Stimulated activated CD4-positive, alpha-beta T cell treated with anti-CD3 and anti-CD28 coated beads, TNF-alpha, amount 100 ng/mL, for 24 hours (primary cell): ENCODE results near the gene KCNAB2.
"Not testable (repeated sequence)": the region's sequence is repeated elsewhere in the genome, so short reads cannot be mapped to it uniquely, and the experiment has no call there.

Source experiments
- DNase-seq, 3 experiments: peaks; one replicate each; pipeline ENCODE4 v3.0.0-alpha.2; 2020; ENCODE audit warnings: low read depth in 3 of 3

Gene KCNAB2

GRCh38 chr1:6054596-6054995, 8.9 kb downstream of the KCNAB2 start:
- no peak for DNase-seq

- no peak for DNase-seq
These were observed 10.9 kb downstream of the KCNAB2 start for GRCh38 chr1:6056572-6056948.

GRCh38 chr1:6057170-6057845, 11.6 kb downstream of the KCNAB2 start:
- no peak for DNase-seq

- no peak for DNase-seq
These were observed 14.2 kb downstream of the KCNAB2 start for GRCh38 chr1:6059866-6060265.

- no peak for DNase-seq
These were observed 17.0 kb downstream of the KCNAB2 start for GRCh38 chr1:6062670-6063069.

- DNase-seq = not testable (repeated sequence)
These were observed 17.9 kb downstream of the KCNAB2 start for GRCh38 chr1:6063532-6064053.

GRCh38 chr1:6065093-6065858, 19.6 kb downstream of the KCNAB2 start:
- no peak for DNase-seq

GRCh38 chr1:6066680-6067079, 21.0 kb downstream of the KCNAB2 start:
- DNase-seq = no peak

GRCh38 chr1:6068073-6068472, 22.4 kb downstream of the KCNAB2 start:
- no peak for DNase-seq

GRCh38 chr1:6068932-6069331, 23.2 kb downstream of the KCNAB2 start:
- no peak for DNase-seq

GRCh38 chr1:6069573-6069972, 23.9 kb downstream of the KCNAB2 start:
- no peak for DNase-seq

GRCh38 chr1:6070450-6070974, 24.8 kb downstream of the KCNAB2 start:
- DNase-seq = no peak

GRCh38 chr1:6071219-6071618, 25.5 kb downstream of the KCNAB2 start:
- DNase-seq = no peak

- DNase-seq = no peak
These were observed 27.2 kb downstream of the KCNAB2 start for GRCh38 chr1:6072774-6073479.

- no peak for DNase-seq
These were observed 27.9 kb downstream of the KCNAB2 start for GRCh38 chr1:6073480-6074053.

GRCh38 chr1:6074192-6074901, 28.7 kb downstream of the KCNAB2 start:
- DNase-seq = no peak

GRCh38 chr1:6075748-6076147, 30.1 kb downstream of the KCNAB2 start:
- DNase-seq = no peak

GRCh38 chr1:6077061-6077460, 31.4 kb downstream of the KCNAB2 start:
- not testable (repeated sequence) for DNase-seq

- no peak for DNase-seq
These were observed 31.8 kb downstream of the KCNAB2 start for GRCh38 chr1:6077506-6077905.

- DNase-seq = no peak
These were observed 32.2 kb downstream of the KCNAB2 start for GRCh38 chr1:6077919-6078318.

- DNase-seq = no peak
These were observed 34.8 kb downstream of the KCNAB2 start for GRCh38 chr1:6080469-6080868.
